ENCODE data around the gene DCLK1.
"Not testable (repeated sequence)": the region's sequence is repeated elsewhere in the genome, so short reads cannot be mapped to it uniquely, and the experiment has no call there.

Gene DCLK1

GRCh38 chr13:36130552-36131221 is 495 bp downstream of the DCLK1 start:
- peak in 1 of 2 experiments; percentile 32 for DNase-seq

- DNase-seq = no peak
Measured at GRCh38 chr13:36130193-36130551, 1.0 kb downstream of the DCLK1 start.

GRCh38 chr13:36129539-36129938 is 1.6 kb downstream of the DCLK1 start:
- DNase-seq = no peak

- DNase-seq = no peak
Measured at GRCh38 chr13:36126491-36126890, 4.7 kb downstream of the DCLK1 start.

- no peak for DNase-seq
Measured at GRCh38 chr13:36125841-36126240, 5.3 kb downstream of the DCLK1 start.

- DNase-seq = peak in 1 of 2 experiments; percentile 44
Measured at GRCh38 chr13:36124236-36124822, 6.9 kb downstream of the DCLK1 start.

GRCh38 chr13:36115306-36115705 is 15.9 kb downstream of the DCLK1 start:
- no peak for DNase-seq

GRCh38 chr13:36114233-36114632 is 16.9 kb downstream of the DCLK1 start:
- DNase-seq = no peak

- DNase-seq = no peak
Measured at GRCh38 chr13:36108954-36109353, 22.2 kb downstream of the DCLK1 start.

GRCh38 chr13:36108342-36108741 is 22.8 kb downstream of the DCLK1 start:
- DNase-seq = no peak

GRCh38 chr13:36107521-36107920 is 23.7 kb downstream of the DCLK1 start:
- DNase-seq = no peak

- DNase-seq = no peak
Measured at GRCh38 chr13:36105726-36106125, 25.5 kb downstream of the DCLK1 start.

GRCh38 chr13:36102721-36103120 is 28.5 kb downstream of the DCLK1 start:
- DNase-seq = no peak

- not testable (repeated sequence) for DNase-seq
Measured at GRCh38 chr13:36101907-36102306, 29.3 kb downstream of the DCLK1 start.

GRCh38 chr13:36101157-36101556 is 30.0 kb downstream of the DCLK1 start:
- peak in 1 of 2 experiments; percentile 15 for DNase-seq

GRCh38 chr13:36098080-36098479 is 33.1 kb downstream of the DCLK1 start:
- no peak for DNase-seq

- peak in 1 of 2 experiments; percentile 5 for DNase-seq
Measured at GRCh38 chr13:36096461-36097416, 34.4 kb downstream of the DCLK1 start.

- no peak for DNase-seq
Measured at GRCh38 chr13:36094478-36094877, 36.7 kb downstream of the DCLK1 start.

- no peak for DNase-seq
Measured at GRCh38 chr13:36090592-36090991, 40.6 kb downstream of the DCLK1 start.

GRCh38 chr13:36089130-36089647 is 42.0 kb downstream of the DCLK1 start:
- DNase-seq = peak in 1 of 2 experiments; percentile 30

- DNase-seq = no peak
Measured at GRCh38 chr13:36088463-36088862, 42.7 kb downstream of the DCLK1 start.

- no peak for DNase-seq
Measured at GRCh38 chr13:36088001-36088400, 43.2 kb downstream of the DCLK1 start.

- no peak for DNase-seq
Measured at GRCh38 chr13:36086117-36086516, 45.1 kb downstream of the DCLK1 start.

Measured in NCI-H446 (cell line).